ENCODE results near the gene ITGA8.

ITGA8 gene

DNA sequence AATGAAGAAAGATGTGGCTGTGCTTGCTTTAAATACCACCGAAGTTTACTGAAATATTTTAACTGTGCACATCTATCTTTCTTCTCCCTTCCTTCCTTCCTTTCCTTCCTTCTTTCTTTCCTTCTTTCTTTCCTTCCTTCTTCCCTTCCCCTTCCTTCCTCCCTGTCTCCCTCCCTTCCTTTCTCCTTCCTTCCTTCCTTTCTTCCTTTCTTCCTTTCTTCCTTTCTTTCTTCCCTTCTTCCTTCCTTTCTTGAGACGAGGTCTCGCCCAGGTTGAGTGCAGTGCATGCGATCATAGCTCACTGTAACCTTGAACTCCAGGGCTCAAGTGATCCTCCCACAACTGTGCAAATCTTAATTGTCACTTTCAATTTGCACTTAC lies 190.9 kb downstream of the ITGA8 start:
- Histone ChIP-seq H3K27ac (ENCODE audit: low read depth, low read length) (no peak overlapping the region), H3K9ac (ENCODE audit: low read length) (no peak overlapping the region), H3K4me1 (ENCODE audit: control insufficient read depth, insufficient read depth, low read length) (no peaks in the 10 kb centered on the region), H3K4me3 (ENCODE audit: low read length) (no peak overlapping the region), H3K27me3 (ENCODE audit: control insufficient read depth, insufficient read depth, low read length) (no peaks in the 10 kb centered on the region), H3K36me3 (ENCODE audit: control insufficient read depth, insufficient read depth, low read length) (no peaks in the 10 kb centered on the region)

DNA sequence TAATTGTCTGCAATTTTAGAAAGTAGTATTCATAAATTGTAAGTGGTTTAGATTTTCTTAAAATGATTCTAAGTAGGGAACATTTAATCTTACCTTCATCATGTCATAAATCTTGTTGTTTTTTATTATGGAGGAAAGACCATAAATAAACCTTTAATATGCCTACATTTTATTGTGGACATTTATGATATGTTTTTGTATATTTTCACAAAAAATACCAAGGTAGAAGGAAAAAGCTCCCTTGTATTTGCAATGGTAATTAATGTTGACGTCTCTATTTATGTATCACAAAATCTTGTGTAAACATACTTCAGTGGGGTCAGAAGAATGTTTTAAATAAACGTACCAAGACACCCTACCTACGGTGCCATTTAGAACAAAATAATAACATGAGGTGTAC lies 193.0 kb downstream of the ITGA8 start:
- no peak overlapping the region for H3K4me3 ChIP-seq (ENCODE audit: low read length)
- H3K27me3 ChIP-seq (ENCODE audit: control insufficient read depth, insufficient read depth, low read length) = no peaks in the 10 kb centered on the region
- H3K36me3 ChIP-seq (ENCODE audit: control insufficient read depth, insufficient read depth, low read length) = no peaks in the 10 kb centered on the region
- no peak overlapping the region for H3K9ac ChIP-seq (ENCODE audit: low read length)
- no peaks in the 10 kb centered on the region for H3K4me1 ChIP-seq (ENCODE audit: control insufficient read depth, insufficient read depth, low read length)
- H3K27ac ChIP-seq (ENCODE audit: low read depth, low read length) = no peak overlapping the region

DNA sequence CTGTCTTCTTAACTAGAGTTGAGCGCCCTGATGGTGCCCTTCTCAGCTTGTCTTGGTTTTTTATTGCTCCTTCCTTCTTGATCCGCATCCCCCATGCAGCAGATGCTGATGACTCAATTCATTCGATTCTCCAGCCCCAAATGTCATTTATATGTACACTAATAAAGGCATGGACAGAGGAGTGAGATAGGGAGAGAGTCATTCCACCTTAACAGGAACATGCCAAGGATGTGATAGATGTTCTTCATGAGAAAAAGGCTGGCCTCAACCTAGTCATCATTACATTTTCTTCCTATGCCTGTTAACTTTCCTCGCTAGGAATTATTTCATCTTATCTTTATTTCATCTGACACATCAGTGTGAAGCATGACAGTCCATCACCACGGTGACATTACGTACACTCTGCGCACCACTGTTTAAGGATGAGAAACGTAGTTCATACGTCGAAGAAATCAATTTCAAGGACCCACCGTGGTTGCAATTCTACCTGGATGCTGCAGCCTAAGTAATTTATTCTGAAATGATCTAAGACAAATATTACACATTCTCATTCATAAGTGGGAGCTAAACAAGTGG lies 198.3 kb downstream of the ITGA8 start:
- Histone ChIP-seq H3K9ac (ENCODE audit: low read length) (no peak overlapping the region), H3K36me3 (ENCODE audit: control insufficient read depth, insufficient read depth, low read length) (no peaks in the 10 kb centered on the region), H3K4me1 (ENCODE audit: control insufficient read depth, insufficient read depth, low read length) (no peaks in the 10 kb centered on the region), H3K4me3 (ENCODE audit: low read length) (no peak overlapping the region), H3K27ac (ENCODE audit: low read depth, low read length) (no peak overlapping the region), H3K27me3 (ENCODE audit: control insufficient read depth, insufficient read depth, low read length) (no peaks in the 10 kb centered on the region)

DNA sequence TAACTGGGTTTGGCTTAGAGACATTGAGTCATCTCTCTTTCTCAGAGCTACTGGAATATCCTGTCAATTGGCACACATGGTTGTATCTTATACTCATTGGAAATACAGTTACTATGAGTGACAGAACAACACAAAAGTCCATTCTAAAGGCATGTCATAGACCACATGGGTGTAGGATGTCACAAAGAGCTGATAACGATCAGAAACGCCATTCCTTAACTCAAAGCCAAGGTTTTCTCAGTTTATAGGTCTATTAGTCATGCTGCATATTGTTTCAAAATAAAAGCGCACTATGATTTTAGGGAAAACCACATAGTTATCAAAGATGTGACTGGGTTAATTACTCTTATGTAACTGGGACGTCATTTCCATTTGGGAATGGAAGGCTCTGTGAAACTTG lies 201.5 kb downstream of the ITGA8 start:
- Histone ChIP-seq H3K9ac (ENCODE audit: low read length) (no peak overlapping the region), H3K36me3 (ENCODE audit: control insufficient read depth, insufficient read depth, low read length) (no peaks in the 10 kb centered on the region), H3K27ac (ENCODE audit: low read depth, low read length) (no peak overlapping the region), H3K4me1 (ENCODE audit: control insufficient read depth, insufficient read depth, low read length) (no peaks in the 10 kb centered on the region), H3K27me3 (ENCODE audit: control insufficient read depth, insufficient read depth, low read length) (no peaks in the 10 kb centered on the region), H3K4me3 (ENCODE audit: low read length) (no peak overlapping the region)

DNA sequence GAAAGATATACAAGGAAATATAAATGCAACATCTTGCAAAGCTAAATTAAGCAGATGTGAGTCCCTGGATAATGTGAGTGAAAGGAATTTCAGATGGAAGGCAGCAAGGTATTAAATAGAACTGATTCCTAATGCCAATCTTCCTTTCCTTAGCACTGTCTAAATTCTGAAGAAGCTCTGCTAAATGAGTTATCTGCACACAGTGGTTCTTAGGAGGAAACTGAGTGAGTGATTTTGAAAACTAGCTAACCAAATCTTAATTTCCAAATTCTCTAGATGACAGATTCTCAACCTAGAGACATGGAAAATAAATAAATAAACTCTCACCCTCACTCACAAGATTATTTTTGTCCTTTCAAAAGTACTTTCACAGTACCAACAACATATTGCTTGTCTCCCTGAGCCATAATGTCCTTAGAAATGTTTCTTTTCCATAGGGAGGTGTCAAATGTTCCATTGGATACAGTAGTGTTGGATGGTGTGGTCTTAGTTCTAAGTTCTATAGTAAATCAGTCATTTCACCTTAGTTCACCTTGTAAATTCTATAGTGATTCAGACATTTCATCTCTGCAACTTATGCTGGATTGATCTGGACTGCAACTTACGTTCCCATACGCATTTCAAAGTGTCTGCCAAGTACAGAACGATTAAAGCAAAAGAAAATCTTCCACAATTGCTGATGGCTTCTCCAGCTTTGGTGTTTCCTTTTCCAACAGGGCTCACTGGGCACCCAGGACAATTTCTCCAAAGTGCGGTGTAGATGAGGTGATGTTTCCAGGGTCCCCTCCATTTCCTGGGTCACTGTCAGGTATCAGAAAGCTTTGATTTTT lies 203.3 kb downstream of the ITGA8 start:
- no peaks in the 10 kb centered on the region for H3K4me1 ChIP-seq (ENCODE audit: control insufficient read depth, insufficient read depth, low read length)
- H3K27ac ChIP-seq (ENCODE audit: low read depth, low read length) = no peak overlapping the region
- H3K27me3 ChIP-seq (ENCODE audit: control insufficient read depth, insufficient read depth, low read length) = no peaks in the 10 kb centered on the region
- H3K36me3 ChIP-seq (ENCODE audit: control insufficient read depth, insufficient read depth, low read length) = no peaks in the 10 kb centered on the region
- no peak overlapping the region for H3K4me3 ChIP-seq (ENCODE audit: low read length)
- H3K9ac ChIP-seq (ENCODE audit: low read length) = no peak overlapping the region

DNA sequence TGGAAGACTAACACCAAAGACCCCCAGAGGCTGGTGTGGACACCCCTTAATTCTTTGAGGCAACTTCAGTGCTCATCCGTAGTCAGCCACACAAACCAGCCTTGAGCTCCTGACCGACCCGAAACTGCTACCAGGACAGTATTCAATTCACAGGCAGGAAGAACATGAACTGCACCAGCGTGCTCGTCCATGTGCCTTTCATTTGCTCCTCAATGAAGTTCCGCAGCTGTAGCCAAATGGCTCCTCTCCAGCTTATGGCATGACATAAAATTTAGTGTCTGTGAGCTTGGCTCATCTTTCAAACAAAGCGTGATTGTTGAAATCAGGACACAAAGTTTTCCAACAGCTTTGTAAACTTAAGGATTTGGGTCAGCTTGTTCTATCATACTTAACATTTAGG lies 204.5 kb downstream of the ITGA8 start:
- no peaks in the 10 kb centered on the region for H3K36me3 ChIP-seq (ENCODE audit: control insufficient read depth, insufficient read depth, low read length)
- H3K4me3 ChIP-seq (ENCODE audit: low read length) = no peak overlapping the region
- no peak overlapping the region for H3K9ac ChIP-seq (ENCODE audit: low read length)
- no peak overlapping the region for H3K27ac ChIP-seq (ENCODE audit: low read depth, low read length)
- H3K4me1 ChIP-seq (ENCODE audit: control insufficient read depth, insufficient read depth, low read length) = no peaks in the 10 kb centered on the region
- H3K27me3 ChIP-seq (ENCODE audit: control insufficient read depth, insufficient read depth, low read length) = no peaks in the 10 kb centered on the region

DNA sequence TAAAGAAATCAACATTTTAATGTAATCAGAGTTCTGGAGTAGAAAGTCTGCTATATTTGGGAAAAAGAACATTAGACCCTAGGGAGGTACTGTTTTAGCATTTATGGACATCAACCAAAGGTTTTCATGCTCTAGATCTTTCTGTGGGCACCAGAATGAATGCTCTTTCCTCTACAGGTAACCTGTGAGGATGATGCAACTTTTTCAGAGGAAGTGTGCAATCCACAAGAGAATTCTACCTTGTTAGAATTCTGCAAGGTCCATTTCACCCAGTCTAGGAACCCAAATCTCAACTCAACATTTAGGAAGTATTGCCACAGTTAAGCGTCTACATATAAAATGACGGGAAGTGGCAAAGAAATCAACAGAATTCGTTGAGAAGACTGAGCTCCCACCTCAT lies 208.8 kb downstream of the ITGA8 start:
- Histone ChIP-seq H3K4me1 (ENCODE audit: control insufficient read depth, insufficient read depth, low read length) (no peaks in the 10 kb centered on the region), H3K27me3 (ENCODE audit: control insufficient read depth, insufficient read depth, low read length) (no peaks in the 10 kb centered on the region), H3K9ac (ENCODE audit: low read length) (no peak overlapping the region), H3K4me3 (ENCODE audit: low read length) (no peak overlapping the region), H3K36me3 (ENCODE audit: control insufficient read depth, insufficient read depth, low read length) (no peaks in the 10 kb centered on the region), H3K27ac (ENCODE audit: low read depth, low read length) (no peak overlapping the region)

DNA sequence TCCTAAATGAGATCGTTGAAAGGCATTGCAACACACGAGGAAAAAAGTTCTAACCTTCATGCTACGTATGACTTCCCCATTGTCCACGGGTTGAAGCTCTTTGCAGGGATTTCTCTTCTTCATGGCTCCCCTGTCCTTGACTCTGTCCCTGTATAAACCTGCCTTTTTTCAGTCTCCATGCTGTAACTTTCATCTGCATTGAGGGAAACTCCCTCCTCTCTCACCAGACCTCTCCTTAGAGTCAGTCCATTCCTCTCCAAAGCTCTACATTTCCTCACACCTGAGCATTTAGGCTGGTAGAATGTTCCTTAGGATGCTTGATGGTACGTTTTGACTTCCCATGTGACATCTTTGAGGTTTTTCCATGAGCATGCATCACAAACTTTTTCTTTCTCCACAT lies 214.4 kb downstream of the ITGA8 start:
- H3K4me1 ChIP-seq (ENCODE audit: control insufficient read depth, insufficient read depth, low read length) = no peaks in the 10 kb centered on the region
- no peaks in the 10 kb centered on the region for H3K36me3 ChIP-seq (ENCODE audit: control insufficient read depth, insufficient read depth, low read length)
- H3K4me3 ChIP-seq (ENCODE audit: low read length) = no peak overlapping the region
- H3K27ac ChIP-seq (ENCODE audit: low read depth, low read length) = no peak overlapping the region
- no peaks in the 10 kb centered on the region for H3K27me3 ChIP-seq (ENCODE audit: control insufficient read depth, insufficient read depth, low read length)
- H3K9ac ChIP-seq (ENCODE audit: low read length) = no peak overlapping the region

DNA sequence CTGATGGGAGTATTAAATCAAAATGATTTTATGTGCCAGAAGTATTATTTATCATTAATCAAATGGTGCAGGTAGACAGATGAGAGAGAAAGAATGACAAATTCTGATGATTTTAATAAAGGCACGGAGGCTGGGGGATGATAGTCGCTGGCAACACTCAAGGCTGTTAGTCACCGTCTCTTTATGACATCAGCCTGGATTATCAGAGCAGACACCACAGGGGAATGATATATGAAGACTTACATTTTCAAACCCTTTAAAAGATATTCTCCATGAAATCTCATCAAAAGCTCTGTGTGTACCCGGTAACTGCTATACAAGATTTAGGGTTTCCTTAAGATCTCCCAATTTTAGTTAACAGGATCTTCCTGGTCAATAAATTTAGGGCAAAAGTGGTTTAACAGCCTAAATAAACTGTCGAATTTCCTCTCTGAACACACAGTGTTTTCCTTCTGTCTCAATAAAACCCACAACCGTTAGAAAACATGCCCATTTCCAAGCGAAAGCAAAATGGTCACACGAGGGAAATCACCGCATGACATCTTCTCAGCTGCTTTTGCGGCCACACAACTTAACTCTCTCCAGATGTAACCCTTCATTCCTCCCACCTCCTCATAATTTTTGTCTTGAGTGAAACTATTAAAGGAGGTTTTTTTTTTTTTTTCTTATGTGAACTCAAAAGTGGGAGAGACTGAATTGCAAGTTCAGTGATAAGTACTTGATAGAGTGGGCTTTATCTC lies 215.5 kb downstream of the ITGA8 start:
- no peaks in the 10 kb centered on the region for H3K27me3 ChIP-seq (ENCODE audit: control insufficient read depth, insufficient read depth, low read length)
- no peak overlapping the region for H3K9ac ChIP-seq (ENCODE audit: low read length)
- no peaks in the 10 kb centered on the region for H3K36me3 ChIP-seq (ENCODE audit: control insufficient read depth, insufficient read depth, low read length)
- no peak overlapping the region for H3K4me3 ChIP-seq (ENCODE audit: low read length)
- no peak overlapping the region for H3K27ac ChIP-seq (ENCODE audit: low read depth, low read length)
- no peaks in the 10 kb centered on the region for H3K4me1 ChIP-seq (ENCODE audit: control insufficient read depth, insufficient read depth, low read length)

DNA sequence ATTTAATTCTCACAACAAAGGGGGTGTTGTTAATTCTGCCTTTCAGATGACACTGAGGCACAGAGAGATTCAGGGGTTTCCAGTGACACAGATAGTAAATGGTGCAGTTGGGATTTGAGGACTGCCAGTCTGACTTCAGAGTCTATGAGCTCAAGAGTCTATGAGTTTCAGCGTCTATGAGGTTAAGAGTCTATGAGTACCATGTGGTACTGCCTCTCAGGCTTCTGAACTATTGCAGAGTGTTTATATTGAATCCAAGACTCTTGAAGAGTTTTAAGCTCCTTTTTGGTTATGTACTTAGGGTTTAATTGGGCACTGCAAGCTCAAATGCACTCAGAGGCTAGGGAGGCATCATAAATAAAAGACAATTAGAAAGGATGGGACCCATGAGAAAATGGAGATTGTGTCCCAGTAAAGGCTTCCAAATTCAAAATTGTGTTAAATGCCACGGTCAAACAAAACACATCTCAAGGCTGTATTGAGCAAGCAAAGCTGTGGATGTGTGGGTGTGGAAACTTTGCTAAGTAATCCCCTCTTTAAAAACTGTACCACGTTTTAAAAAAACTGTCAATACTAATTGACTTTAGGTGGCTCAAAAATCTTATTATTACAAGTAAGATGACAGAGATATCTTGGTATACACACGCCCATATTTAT lies 224.7 kb downstream of the ITGA8 start:
- no peak overlapping the region for H3K9ac ChIP-seq (ENCODE audit: low read length)
- no peaks in the 10 kb centered on the region for H3K36me3 ChIP-seq (ENCODE audit: control insufficient read depth, insufficient read depth, low read length)
- no peaks in the 10 kb centered on the region for H3K27me3 ChIP-seq (ENCODE audit: control insufficient read depth, insufficient read depth, low read length)
- no peak overlapping the region for H3K27ac ChIP-seq (ENCODE audit: low read depth, low read length)
- no peaks in the 10 kb centered on the region for H3K4me1 ChIP-seq (ENCODE audit: control insufficient read depth, insufficient read depth, low read length)
- H3K4me3 ChIP-seq (ENCODE audit: low read length) = no peak overlapping the region

DNA sequence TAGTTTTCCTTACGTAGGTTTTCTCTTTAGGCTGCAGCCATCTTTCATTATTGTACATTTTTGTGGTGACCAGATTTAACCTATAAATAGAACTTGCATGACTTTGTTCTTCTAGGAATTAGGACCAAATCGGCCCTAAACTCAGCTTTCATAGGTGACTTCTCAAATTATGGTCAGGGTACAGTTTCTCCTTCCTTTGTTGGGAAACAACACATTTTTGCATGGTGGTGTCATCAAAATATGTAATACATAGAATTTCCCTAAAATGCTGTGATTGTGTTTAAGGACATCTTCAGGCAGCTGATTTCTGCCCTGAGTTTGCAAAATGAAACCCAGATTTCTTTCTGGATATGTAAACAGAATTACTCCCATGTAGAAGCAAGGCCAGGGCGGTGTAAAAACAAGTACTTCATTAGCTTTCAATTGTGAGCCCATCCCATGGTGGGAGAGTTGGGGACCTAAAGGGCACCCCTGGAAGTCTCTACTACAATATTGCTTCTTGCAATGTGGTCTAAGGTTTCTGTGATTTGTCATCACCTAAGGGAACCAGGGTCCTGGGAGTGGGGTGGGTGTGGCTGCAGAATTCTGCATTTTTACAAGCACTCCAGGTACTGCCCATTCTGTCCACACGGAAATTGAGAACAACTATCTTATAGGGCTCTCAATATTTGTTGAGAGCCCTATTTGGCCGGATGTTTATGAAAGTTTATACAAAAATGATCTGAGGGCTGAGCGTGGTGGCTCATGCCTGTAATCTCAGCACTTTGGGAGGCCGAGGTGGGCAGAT lies 227.7 kb downstream of the ITGA8 start:
- H3K4me1 ChIP-seq (ENCODE audit: control insufficient read depth, insufficient read depth, low read length) = no peaks in the 10 kb centered on the region
- no peaks in the 10 kb centered on the region for H3K36me3 ChIP-seq (ENCODE audit: control insufficient read depth, insufficient read depth, low read length)
- H3K27ac ChIP-seq (ENCODE audit: low read depth, low read length) = no peak overlapping the region
- H3K4me3 ChIP-seq (ENCODE audit: low read length) = no peak overlapping the region
- H3K27me3 ChIP-seq (ENCODE audit: control insufficient read depth, insufficient read depth, low read length) = no peaks in the 10 kb centered on the region
- no peak overlapping the region for H3K9ac ChIP-seq (ENCODE audit: low read length)

DNA sequence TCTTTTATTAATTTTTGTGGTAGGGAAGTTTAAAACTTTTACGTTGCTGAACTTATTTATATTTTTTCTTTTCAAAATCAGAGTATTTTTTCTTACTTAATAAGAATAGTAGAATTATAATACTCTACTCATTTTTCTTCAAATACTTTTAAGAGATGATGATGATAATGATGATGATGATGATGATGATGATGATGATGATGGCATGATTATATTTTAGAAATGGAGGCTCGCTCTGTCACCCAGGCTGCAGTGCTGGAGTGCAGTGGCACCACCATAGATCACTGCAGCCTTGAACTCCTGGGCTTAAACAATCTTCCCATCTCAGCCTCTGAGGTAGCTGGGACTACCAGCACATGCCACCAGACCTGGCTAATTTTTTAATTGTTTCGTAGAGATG lies 230.3 kb downstream of the ITGA8 start:
- no peaks in the 10 kb centered on the region for H3K36me3 ChIP-seq (ENCODE audit: control insufficient read depth, insufficient read depth, low read length)
- H3K4me3 ChIP-seq (ENCODE audit: low read length) = no peak overlapping the region
- no peaks in the 10 kb centered on the region for H3K4me1 ChIP-seq (ENCODE audit: control insufficient read depth, insufficient read depth, low read length)
- H3K9ac ChIP-seq (ENCODE audit: low read length) = no peak overlapping the region
- H3K27ac ChIP-seq (ENCODE audit: low read depth, low read length) = no peak overlapping the region
- no peaks in the 10 kb centered on the region for H3K27me3 ChIP-seq (ENCODE audit: control insufficient read depth, insufficient read depth, low read length)
